GM19240 (cell line): ENCODE measurements around the gene GAB4.
"Not testable (repeated sequence)": the region's sequence is repeated elsewhere in the genome, so short reads cannot be mapped to it uniquely, and the experiment has no call there.

Experiments used
- DNase-seq: peaks from one replicate; pipeline ENCODE4 v3.0.0; 2011; ENCODE audit warnings: low spot score; ENCODE audit not compliant: insufficient read length

Gene GAB4

DNA sequence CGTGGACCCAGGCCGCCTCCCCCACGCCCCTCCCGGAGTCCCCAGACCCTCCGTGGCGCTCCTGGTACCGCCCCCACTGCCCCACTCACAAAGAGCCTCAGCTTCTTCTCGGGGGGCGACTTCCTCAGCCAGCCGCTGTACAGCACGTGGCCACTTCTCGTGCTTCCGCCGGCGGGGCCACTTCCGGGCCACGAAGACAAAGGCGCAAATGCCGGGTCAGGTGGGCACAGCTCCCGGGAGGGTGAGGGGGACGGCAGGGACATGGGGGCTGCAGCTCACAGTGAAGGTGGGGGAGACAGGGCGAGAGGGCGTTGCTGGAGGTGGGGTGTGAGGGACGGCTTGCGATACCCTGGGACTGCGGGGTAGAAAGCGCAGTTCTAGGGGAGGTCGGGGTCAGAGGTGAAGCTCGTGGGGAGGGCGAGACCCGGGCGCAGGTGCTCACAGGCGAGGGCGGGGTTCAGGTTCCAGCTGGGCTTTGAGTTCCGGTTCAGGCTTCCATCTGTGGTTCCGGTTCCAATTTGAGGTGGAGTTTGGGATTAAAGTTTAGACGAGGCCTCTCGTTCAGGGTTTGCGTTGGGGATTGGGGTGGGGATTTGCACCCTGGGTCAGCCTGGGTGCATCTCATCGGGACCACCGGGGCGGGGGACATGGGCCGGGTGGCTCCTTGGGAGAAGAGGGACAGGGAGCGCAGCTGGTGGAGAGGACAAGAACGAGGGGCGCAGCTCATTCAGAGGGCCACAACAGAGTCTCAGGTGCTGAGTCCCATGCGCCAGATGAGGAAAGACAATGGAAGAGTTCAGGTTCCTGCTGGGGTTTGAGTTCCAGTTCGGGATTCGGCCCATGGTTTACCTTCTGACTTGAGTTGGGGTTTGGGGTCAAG is at the start of gene GAB4:
TSS of gene GAB4 (minus strand) at position 371 of the 880 bp plus-strand sequence. CDS start at position 263, 108 bp downstream.
- no peak for DNase-seq

- DNase-seq, result no peak
Observed at GRCh38 chr22:17056807-17057206, 48.8 kb upstream of the GAB4 start.

- no peak for DNase-seq
Observed at GRCh38 chr22:17056058-17056457, 48.0 kb upstream of the GAB4 start.

DNA sequence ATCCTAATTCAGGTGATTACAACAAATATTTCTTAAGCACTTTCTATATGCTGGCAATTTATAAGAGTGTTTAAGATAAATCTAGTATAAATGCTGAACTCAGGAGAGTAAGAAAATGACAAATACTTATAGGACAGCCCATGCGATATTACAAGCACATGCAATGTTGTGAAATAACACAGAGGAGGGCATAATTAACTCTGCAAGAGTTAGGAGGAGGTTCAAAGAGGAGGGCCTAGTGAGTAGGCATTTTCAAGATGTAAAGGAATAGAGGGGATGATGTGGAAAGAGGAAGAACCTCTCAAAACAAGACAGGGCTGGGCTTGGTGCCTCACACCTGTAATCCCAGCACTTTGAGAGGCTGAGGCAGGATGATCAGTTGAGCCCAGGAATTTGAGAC is 39.6 kb upstream of the GAB4 start:
- DNase-seq, result no peak

DNA sequence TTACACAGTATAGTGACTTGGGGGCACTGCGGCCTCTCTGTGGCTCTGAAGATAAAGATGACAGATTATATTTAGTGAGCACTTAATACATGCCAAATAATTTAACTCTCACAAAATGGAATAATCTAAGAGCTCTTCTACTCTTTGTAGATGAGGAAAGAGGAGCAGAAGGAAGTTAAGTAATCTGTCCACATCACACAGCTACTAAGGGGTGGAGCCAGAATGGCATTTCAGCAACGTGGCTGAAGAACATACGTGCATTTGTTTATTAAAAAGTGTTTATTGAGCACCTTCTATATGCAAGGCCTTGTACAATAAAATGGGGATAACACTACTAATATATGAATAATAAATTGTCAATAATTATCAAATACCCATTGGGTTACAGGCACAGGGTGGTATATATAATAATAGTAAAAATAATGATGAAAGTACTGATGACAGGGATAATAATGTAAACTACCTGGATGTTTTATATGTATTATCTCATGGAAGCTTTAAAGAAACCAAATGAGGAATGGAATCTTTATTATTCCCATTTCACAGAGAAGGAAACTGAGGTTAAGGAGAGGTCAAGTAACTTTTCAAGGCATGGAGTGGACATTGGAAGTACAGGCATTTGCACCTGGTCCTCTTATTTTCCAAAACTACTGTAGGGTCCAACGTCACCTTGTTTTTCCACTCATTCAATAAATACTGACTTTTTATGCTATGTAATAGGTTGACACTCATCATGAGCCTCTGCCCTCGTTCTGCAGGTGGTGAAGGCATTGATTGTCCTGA is 38.7 kb upstream of the GAB4 start:
- no peak for DNase-seq

DNA sequence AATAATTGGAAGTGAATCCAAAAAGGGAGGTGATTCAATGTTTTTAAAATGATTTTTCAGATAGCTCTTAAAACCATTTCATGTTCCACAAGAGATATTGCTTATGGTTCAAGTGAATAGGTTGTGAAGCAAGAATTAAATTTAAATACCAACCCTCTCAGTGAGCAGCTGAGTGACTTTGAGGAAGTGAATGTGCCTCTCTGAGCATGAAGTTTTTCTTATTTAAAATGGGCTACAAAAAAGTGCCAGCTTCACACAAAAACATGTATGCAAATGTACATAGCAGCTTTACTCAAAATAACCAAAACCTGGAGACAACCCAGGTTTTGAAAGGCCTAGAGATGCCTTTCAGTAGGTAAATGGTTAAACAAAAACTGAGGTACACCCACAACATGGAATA is 35.5 kb upstream of the GAB4 start:
- DNase-seq, result no peak

- DNase-seq, result not testable (repeated sequence)
Observed at GRCh38 chr22:17036842-17037711, 29.1 kb upstream of the GAB4 start.

GRCh38 chr22:17035976-17036841 is 28.2 kb upstream of the GAB4 start:
- DNase-seq, result not testable (repeated sequence)

- no peak for DNase-seq
Observed at GRCh38 chr22:17035246-17035645, 27.2 kb upstream of the GAB4 start.

DNA sequence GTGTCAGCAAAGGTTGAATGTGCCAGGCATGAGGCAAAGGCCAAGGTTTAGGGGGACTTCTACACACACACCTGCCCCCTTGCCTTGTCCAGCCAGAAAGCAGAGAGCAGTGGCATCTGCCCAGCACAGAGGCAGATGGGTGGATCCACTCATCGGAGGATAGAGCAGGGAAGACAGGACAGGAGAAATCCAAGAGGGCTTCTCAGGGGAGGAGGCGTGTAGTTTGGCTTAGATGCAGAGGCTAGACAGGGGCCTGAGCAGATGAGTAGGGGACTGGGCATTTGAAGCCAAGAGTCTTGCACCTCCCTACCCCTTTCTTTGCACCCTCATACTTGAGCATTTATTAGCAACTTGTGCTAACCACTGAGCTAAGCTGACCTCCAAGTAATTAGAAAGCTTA is 26.5 kb upstream of the GAB4 start:
- DNase-seq, result not testable (repeated sequence)

- DNase-seq, result not testable (repeated sequence)
Observed at GRCh38 chr22:17032277-17032676, 24.3 kb upstream of the GAB4 start.

DNA sequence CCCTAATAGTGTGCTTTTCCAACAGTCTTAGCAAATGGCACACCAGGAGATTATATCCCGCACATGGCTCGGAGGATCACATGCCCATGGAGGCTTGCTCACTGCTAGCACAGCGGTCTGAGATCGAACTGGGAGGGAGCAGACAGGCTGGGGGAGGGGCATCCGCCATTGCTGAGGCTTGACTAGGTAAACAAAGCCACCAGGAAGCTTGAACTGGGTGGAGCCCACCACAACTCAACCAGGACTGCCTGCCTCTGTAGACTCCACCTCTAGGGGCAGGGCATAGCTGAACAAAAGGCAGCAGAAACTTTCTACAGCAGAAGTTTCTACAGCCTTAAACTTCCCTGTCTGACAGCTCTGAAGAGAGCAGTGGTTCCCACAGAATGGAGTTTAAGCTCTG is 16.4 kb upstream of the GAB4 start:
- DNase-seq, result not testable (repeated sequence)

- not testable (repeated sequence) for DNase-seq
Observed at GRCh38 chr22:17015552-17015951, 7.5 kb upstream of the GAB4 start.

DNA sequence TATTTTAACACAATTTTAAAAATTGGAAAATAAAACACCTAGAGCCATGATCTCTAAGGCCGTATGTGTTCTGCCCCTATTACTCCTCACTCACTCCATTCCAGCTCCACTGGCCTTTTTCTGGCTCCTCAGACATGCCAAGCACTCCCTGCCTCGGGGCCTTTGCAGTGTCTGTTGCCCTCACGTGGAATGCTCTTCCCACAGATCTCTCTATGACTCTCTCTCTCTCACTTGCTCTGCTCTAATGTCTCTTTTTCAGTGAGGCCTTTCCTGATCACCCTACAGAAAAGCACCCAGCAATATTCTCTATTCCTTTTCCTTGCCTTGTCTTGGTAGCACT is 6.0 kb upstream of the GAB4 start:
- not testable (repeated sequence) for DNase-seq

- DNase-seq, result no peak
Observed at GRCh38 chr22:17013396-17014100, 5.5 kb upstream of the GAB4 start.

DNA sequence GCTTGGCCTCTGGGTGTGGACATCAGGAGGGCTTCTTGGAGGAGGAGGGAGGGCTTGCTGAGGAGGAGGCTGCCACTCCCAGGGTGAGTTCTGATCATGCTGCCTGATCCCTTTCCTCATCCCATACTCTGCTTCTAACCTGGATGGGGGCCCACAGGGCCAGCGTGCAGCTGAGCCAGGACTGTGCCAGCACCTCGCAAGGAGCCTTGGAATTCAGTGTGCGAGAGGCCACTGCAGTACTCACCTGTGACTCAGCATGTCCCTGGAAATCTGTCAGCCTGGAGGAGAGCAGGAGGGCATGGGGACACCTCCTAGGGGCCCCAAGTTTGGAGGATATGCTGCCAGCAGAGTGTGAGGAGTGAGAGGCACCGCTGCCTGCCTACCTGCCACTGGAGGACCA is 4.2 kb upstream of the GAB4 start:
- no peak for DNase-seq

- no peak for DNase-seq
Observed at GRCh38 chr22:17009640-17010291, 1.7 kb upstream of the GAB4 start.

GRCh38 chr22:17007257-17007656 is 765 bp downstream of the GAB4 start:
- no peak for DNase-seq

DNA sequence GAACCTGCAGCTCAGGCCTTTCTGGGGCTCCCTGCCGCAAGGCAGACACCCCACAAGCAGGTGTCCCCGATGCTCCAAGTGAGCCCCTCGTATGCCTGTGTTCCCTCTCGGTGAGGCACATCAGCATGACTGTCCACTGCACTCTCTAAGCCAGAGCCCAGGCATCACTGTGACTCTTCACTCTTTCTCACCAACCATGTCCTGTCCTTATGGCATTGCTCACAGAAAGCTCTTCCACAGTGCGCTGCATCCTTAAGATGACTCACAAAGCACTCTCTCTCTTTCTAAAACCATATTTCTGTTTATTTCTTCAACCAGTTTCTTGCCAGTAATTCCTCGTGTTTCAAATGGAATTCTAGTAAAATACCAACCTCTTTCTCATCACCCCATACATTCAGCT is 18.1 kb downstream of the GAB4 start:
- no peak for DNase-seq
